Measurements from ENCODE around the gene SRL. TPM values are rescaled to one million over a fixed set of nuclear protein-coding genes. Genes with fewer than 3 reads are reported as not detected.
A peak's percentile ranks its signal among the peaks of the same experiment; 100 is the strongest.

Gene SRL
- total and polyA plus RNA-seq, 2 of the 13 experiments (the other 11 are each of a cell fraction or from before 2014, with no cell fraction given), result 0.05 TPM; not detected in 1

- TF ChIP-seq ZNF512B (CRISPR knock-in tag; IDR thresholded peaks at IDR 0.05; ENCODE audit: borderline replicate concordance) (no peak), CSRNP1 (CRISPR knock-in tag; IDR thresholded peaks at IDR 0.05) (no peak), HNRNPLL (IDR thresholded peaks at IDR 0.05; ENCODE audit: low read depth, low read length, poor library complexity, severe bottlenecking) (no peak), PHF20 (CRISPR knock-in tag; IDR thresholded peaks at IDR 0.05) (no peak), ZFP90 (CRISPR knock-in tag; IDR thresholded peaks at IDR 0.05; ENCODE audit: borderline replicate concordance) (no peak), BRCA1 (CRISPR knock-in tag; IDR thresholded peaks at IDR 0.05) (no peak), ZNF18 (CRISPR knock-in tag; IDR thresholded peaks at IDR 0.05; ENCODE audit: insufficient replicate concordance) (no peak), SP2 (CRISPR knock-in tag; IDR thresholded peaks at IDR 0.05) (no peak), TRIM24 (CRISPR knock-in tag; IDR thresholded peaks at IDR 0.05) (no peak), ZNF773 (CRISPR knock-in tag; IDR thresholded peaks at IDR 0.05; ENCODE audit: borderline replicate concordance) (no peak), HNRNPK (IDR thresholded peaks at IDR 0.05; ENCODE audit: low read depth, low read length, poor library complexity, severe bottlenecking) (no peak), SATB2 (CRISPR knock-in tag; IDR thresholded peaks at IDR 0.05) (no peak), ETV6 (CRISPR knock-in tag; conservative IDR thresholded peaks at IDR 0.05) (no peak), ZNF609 (CRISPR knock-in tag; IDR thresholded peaks at IDR 0.05; ENCODE audit: borderline replicate concordance) (no peak), ZNF549 (CRISPR knock-in tag; IDR thresholded peaks at IDR 0.05) (no peak), KAT8 (CRISPR knock-in tag; IDR thresholded peaks at IDR 0.05) (no peak), MNT (IDR thresholded peaks at IDR 0.05) (peak; percentile 21; the same call in 1 of the 2 replicates)
Measured at GRCh38 chr16:4157376-4157825, 84.5 kb downstream of the SRL start (continued).

Measured in HepG2 (cell line).